Measurements from ENCODE around the gene CCDC88B. TPM values are rescaled to one million over a fixed set of nuclear protein-coding genes. Genes with fewer than 3 reads are reported as not detected.

The CCDC88B gene
- total RNA-seq, 2 experiments from 2014 or later: 103 to 127 TPM

DNA sequence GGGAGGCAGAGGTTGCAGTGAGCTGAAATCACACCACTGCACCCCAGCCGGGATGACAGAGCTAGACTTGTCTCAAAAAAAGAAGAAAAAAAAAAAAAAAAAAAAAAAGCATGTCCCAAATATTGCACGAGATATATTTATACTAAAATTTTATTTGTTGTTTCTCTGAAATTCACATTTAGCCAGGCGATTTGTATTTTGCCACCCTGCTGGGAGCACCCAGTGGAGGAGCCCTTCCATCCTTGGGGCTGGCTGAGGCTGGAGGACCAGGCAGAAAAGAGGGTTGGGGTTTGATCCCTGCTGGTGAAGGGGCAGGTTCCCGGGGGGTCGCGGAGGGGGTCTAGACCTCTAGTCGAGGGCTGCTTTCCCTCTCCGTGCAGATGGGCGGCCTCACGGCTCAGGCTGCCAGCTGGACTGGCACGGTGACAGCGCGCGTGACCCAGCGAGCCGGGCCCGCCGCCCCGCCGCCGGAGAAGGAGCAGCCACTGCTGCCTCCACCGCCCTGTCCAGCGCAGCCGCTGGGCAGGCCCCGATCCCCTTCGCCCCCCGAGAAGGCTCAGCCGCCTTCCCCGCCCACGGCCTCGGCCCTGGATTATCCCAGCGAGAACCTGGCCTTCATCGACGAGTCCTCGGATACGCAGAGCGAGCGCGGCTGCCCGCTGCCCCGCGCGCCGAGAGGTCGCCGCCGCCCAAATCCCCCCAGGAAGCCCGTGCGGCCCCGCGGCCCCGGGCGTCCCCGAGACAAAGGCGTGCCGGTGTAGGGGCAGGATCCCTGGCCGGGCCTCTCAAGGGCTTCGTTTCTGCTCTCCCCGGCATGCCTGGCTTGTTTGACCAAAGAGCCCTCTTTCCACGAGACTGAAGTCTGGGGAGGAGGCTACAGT is 40.8 kb upstream of the CCDC88B start:
- ChIA-PET CTCF (interaction anchor here (1.0 to 2.0 kb wide), 2 partner anchors 10 to 13 kb away, joined by 3 to 6 read pairs; partner anchors contain the start of gene GPR137), POLR2A (no interaction called here)
- DNase-seq: no peak
- Mint-ChIP-seq H3K9me3 (no peaks in the 10 kb centered on the region), H3K4me1 (peaks cover 33% of the 10 kb centered on the region), H3K27me3 (peaks cover 65% of the 10 kb centered on the region), H3K27ac (peak overlapping the region; percentile 54), H3K4me3 (peak overlapping the region; percentile 25), H3K36me3 (ENCODE audit: low read depth) (no peaks in the 10 kb centered on the region)

DNA sequence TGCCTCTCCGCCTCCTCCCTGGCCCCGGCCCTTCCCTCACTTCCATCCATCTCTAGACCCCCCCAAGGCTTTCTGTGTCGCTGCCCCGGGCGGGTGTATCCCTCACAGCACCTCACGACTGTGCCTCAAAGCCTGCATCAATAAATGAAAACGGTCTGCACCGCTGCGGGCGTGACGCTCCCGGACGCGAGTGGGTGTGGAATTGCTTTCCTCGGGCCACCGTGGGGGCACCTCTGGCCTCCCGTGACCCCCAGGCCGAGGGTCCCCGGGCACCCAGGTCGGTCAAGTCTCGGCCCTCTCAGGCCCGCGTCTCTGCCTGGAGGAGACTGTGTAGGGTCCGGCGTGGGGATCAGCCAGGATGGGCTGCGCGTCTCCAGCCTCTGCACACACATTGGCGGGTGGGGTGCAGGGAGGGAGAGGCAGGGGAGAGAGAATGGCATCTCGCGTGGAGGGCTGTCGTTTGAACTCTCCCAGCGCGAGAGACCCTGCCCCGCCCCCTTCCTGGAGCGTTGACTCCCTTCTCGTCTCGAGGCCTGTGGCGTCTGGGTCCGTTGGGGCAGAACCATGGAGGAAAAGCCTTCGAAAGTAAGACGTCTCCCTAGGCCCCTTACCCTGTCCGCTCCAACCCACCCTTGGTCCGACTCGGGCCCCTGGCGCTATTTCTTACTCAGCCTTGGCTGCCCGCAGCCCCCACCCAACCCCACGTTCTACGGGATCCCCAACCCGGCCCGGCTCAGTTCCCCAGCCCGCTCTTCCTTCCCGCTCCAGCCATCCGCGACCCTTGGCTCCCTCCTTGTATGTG is 40.0 kb upstream of the CCDC88B start, which contains the start of gene CATSPERZ:
Gene CATSPERZ (plus strand): TSS at position 512 of the 802 bp plus-strand sequence. CDS start 53 bp downstream, at position 565.
- Mint-ChIP-seq H3K36me3 (ENCODE audit: low read depth) (no peaks in the 10 kb centered on the region), H3K27me3 (peaks cover 59% of the 10 kb centered on the region), H3K4me1 (peaks cover 36% of the 10 kb centered on the region), H3K4me3 (peak within 1 kb of the TSS; percentile 53), H3K27ac (peak within 1 kb of the TSS; percentile 46), H3K9me3 (no peaks in the 10 kb centered on the region)
- POLR2A ChIA-PET: no interaction called here
- CTCF ChIA-PET: interaction anchor here (0.7 to 5.8 kb wide), 17 partner anchors 9 to 105 kb away, joined by 3 to 92 read pairs (median 5); partner anchors contain the start of genes BAD, DNAJC4, FERMT3 and GPR137
- DNase-seq: peak; percentile 20

DNA sequence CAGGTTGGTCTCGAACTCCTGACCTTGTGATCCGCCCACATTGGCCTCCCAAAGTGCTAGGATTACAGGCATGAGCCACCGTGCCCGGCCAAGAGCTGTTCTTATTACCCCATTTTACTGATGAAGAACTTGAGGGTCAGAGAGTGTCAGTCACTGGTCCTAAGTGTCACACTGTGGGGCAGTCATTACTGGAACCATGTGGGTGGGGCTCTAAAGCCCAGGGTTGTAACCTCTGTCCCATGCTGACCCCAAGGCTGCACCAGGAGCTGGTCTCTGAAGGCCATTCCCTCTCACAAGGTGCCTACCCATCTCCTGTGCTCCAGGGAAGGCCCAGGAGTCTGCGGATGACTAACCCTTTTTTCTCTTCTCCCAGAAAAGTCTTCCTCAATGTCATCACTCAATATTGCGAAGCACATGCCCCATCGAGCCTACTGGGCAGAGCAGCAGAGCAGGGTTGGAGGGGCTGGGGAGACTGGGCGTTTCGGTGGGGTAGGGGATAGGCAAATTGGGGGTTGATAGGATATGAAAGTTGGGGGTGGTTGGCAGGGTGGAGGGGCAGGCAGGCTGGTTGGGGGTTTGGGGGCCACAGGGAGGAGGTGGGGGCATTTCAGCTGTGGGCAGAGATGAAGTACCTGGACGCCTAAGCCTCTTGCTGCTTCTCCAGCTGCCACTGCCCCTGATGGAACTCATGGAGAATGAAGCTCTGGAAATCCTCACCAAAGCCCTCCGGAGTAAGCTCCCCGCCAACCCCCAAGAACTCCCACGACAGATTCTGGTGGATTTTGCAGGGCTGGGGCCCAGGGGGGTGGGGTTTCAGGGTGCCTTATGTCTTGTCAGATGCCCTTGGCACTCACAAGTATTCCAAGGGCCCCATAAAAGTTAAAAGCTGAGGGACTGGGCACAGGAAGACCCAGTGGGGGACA is 36.6 kb upstream of the CCDC88B start:
- H3K36me3 Mint-ChIP-seq (ENCODE audit: low read depth): peaks cover 10% of the 10 kb centered on the region
- peak overlapping the region; percentile 41 for H3K27ac Mint-ChIP-seq
- ChIA-PET CTCF (interaction anchor here (0.7 to 5.8 kb wide), 29 partner anchors 8 to 118 kb away, joined by 3 to 92 read pairs (median 6); partner anchors contain the start of genes BAD, FERMT3, GPR137 and KCNK4), POLR2A (interaction anchor here (0.7 kb wide), 1 partner anchor 32 kb away, joined by 3 read pairs; no protein-coding TSS in a partner anchor)
- peaks cover 42% of the 10 kb centered on the region for H3K4me1 Mint-ChIP-seq
- no peak for DNase-seq
- H3K4me3 Mint-ChIP-seq: no peak overlapping the region
- no peaks in the 10 kb centered on the region for H3K9me3 Mint-ChIP-seq
- H3K27me3 Mint-ChIP-seq: peaks cover 25% of the 10 kb centered on the region

DNA sequence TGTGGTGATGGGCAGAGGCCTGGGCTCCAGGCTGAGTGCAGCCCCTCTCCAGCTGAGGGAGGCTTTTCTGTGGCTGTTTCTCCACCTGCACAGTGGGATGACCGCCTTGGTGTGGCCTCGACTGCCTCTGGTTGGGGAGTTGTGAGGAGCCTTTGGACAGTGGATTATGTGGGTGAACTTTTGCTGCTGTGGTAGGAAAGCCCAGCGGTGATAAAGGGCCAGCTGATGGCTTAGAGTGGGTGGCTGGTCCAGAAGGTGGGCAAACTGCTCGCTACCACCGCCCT is 36.0 kb upstream of the CCDC88B start:
- CTCF ChIA-PET: interaction anchor here (0.7 to 5.8 kb wide), 28 partner anchors 8 to 151 kb away, joined by 3 to 92 read pairs (median 6); partner anchors contain the start of genes BAD, FERMT3, GPR137 and KCNK4
- Mint-ChIP-seq H3K36me3 (ENCODE audit: low read depth) (peaks cover 10% of the 10 kb centered on the region), H3K4me3 (peak overlapping the region; percentile 82), H3K27ac (peak overlapping the region; percentile 98), H3K27me3 (peaks cover 19% of the 10 kb centered on the region), H3K4me1 (peaks cover 42% of the 10 kb centered on the region), H3K9me3 (no peaks in the 10 kb centered on the region)
- POLR2A ChIA-PET: interaction anchor here (0.7 kb wide), 1 partner anchor 33 kb away, joined by 3 read pairs; no protein-coding TSS in a partner anchor
- no peak for DNase-seq

DNA sequence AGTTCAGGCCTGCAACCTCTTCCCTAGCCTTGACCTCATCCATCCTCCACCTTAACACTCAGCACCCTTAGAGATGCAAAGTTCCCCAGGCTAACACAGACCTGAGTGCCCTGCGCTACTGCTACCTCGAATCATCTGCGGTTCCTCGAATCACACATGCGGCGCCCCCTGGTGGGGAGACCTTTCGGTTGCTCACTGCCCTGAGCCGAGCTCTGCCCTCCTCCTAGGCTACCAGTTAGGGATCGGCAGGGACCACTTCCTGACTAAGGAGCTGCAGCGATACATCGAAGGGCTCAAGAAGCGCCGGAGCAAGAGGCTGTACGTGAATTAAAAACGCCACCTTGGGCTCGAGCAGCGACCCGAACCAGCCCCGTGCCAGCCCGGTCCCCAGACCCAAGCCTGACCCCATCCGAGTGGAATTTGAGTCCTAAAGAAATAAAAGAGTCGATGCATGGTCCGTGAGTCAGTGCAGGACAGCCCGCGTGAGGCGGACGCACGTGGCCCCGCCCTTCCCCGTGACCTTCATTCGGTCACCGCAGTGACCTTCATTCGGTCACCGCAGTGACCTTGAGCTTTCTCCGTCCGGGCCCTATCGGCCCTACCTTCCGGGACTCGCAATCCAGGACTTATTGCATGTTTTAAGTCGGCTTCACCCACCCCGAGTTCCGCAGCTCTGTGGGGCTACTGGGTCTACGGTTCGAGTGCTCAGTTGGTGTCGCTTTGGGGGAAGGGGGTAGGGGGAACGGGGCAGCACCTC is 35.5 kb upstream of the CCDC88B start:
- peak; percentile 95 for DNase-seq
- Mint-ChIP-seq H3K27me3 (peaks cover 18% of the 10 kb centered on the region), H3K4me3 (peak overlapping the region; percentile 82), H3K36me3 (ENCODE audit: low read depth) (peaks cover 11% of the 10 kb centered on the region), H3K4me1 (peaks cover 44% of the 10 kb centered on the region), H3K9me3 (no peaks in the 10 kb centered on the region), H3K27ac (peak overlapping the region; percentile 98)
- CTCF ChIA-PET: interaction anchor here (0.7 to 5.8 kb wide), 38 partner anchors 9 to 360 kb away, joined by 3 to 92 read pairs (median 4); partner anchors contain the start of genes BAD, FERMT3, GPR137 and KCNK4
- POLR2A ChIA-PET: interaction anchor here (0.5 to 0.9 kb wide), 5 partner anchors 12 to 87 kb away, joined by 3 read pairs; partner anchors contain the start of gene TRMT112

DNA sequence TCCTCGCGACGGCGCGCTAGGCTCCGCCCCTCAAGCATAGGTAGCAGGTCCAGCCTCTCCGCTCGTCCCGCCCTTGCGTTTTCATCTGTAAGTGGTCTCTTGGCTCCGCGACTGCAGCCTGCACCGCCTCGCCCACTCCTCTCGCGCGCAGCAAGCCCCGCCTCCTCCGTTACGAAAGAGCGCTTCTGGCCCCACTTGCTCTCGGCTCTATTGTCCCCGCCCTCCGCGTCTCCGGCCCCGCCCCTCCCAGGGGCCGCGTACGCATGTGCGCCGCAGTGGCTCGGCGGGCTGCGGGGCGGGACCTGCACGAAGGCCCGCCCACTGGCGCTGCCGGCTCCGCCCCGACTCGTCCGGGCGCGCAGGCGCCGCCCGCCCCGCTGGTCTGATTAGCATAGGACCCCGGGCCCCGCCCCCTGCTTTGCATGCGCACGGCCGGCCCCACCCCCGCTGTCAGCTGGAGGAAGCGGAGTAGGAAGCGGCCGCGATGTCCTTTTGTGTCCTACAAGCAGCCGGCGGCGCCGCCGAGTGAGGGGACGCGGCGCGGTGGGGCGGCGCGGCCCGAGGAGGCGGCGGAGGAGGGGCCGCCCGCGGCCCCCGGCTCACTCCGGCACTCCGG is 34.8 kb upstream of the CCDC88B start, which contains the start of gene ESRRA:
Gene ESRRA (plus strand): TSS at position 450 of the 616 bp plus-strand sequence. CDS start 1,656 bp downstream, outside the sequence.
- ChIA-PET POLR2A (interaction anchor here (0.8 to 0.9 kb wide), 3 partner anchors 12 to 88 kb away, joined by 3 read pairs; partner anchors contain the start of gene TRMT112), CTCF (interaction anchor here (0.7 to 5.8 kb wide), 26 partner anchors 9 to 360 kb away, joined by 3 to 92 read pairs (median 4); partner anchors contain the start of genes BAD, FERMT3, GPR137 and KCNK4)
- Mint-ChIP-seq H3K4me3 (peak within 1 kb of the TSS; percentile 87), H3K9me3 (no peaks in the 10 kb centered on the region), H3K27me3 (peaks cover 12% of the 10 kb centered on the region), H3K36me3 (ENCODE audit: low read depth) (peaks cover 11% of the 10 kb centered on the region), H3K4me1 (peaks cover 44% of the 10 kb centered on the region), H3K27ac (peak within 1 kb of the TSS; percentile 98)
- DNase-seq: peak; percentile 100

DNA sequence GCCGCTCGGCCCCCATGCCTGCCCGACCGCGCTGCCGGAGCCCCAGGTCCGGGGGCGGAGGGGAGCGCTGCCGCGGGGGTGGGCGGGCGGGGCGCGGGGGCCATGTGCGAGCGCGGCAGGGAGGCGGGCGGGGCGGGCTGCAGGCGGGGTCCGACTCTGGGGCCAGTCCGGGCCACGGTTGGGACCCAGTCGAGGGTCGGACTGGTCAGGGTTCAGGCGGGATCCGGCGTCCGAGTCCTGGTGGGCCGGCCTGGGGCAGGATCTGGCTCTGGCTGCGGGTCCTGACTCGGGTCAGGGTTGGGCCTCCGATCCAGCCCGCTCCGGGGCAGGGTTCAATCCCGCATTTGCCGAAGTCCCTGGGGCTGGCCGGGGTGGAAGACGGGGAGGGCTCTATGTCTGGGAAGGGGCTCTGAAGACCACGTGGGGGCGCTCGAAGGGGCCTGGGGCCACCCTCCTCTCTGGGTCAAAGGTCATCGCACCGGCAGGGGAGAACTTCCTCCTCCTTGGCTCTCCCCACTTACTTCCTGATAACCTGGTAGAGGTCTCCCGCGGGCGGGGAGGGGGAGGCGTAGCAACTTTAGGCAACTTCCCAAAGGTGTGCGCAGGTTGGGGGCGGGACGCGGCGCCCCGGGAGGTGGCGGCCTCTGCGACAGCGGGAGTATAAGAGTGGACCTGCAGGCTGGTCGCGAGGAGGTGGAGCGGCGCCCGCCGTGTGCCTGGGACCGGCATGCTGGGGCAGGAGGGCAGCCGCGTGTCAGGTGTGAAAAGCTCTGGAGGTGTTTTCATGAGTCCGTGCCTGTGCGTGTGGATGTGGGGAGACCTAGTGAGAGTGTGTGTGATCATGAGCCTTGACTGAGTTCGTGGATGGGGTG is 34.1 kb upstream of the CCDC88B start:
- peaks cover 5% of the 10 kb centered on the region for H3K27me3 Mint-ChIP-seq
- peak overlapping the region; percentile 87 for H3K4me3 Mint-ChIP-seq
- CTCF ChIA-PET: interaction anchor here (0.5 to 5.8 kb wide), 11 partner anchors 11 to 361 kb away, joined by 3 to 92 read pairs (median 14); partner anchors contain the start of genes BAD, FERMT3, GPR137 and KCNK4
- peak; percentile 80 for DNase-seq
- H3K27ac Mint-ChIP-seq: peak overlapping the region; percentile 92
- POLR2A ChIA-PET: no interaction called here
- H3K9me3 Mint-ChIP-seq: no peaks in the 10 kb centered on the region
- H3K4me1 Mint-ChIP-seq: peaks cover 39% of the 10 kb centered on the region
- peaks cover 11% of the 10 kb centered on the region for H3K36me3 Mint-ChIP-seq (ENCODE audit: low read depth)

DNA sequence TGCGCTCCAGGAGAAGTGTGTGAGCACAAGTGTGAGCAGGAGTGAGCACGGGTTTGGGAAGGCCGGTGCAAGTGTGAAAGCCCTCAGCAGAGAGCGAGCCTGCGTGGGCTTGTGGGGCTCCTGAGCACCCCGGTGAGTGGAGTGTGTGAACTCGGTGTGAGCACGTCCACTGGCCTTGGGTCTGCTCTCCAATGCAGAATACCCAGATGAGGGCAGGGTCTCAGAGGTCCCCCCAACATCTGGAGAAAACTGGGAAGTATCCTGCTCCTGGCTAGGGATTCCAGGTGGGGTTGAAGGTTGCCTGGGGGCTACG is 33.5 kb upstream of the CCDC88B start:
- DNase-seq: no peak
- H3K27me3 Mint-ChIP-seq: peaks cover 4% of the 10 kb centered on the region
- CTCF ChIA-PET: interaction anchor here (0.5 to 5.3 kb wide), 2 partner anchors 11 to 27 kb away, joined by 3 to 35 read pairs; partner anchors contain the start of genes PRDX5 and TRMT112
- H3K4me1 Mint-ChIP-seq: peaks cover 40% of the 10 kb centered on the region
- H3K27ac Mint-ChIP-seq: peak overlapping the region; percentile 92
- peaks cover 11% of the 10 kb centered on the region for H3K36me3 Mint-ChIP-seq (ENCODE audit: low read depth)
- peak overlapping the region; percentile 87 for H3K4me3 Mint-ChIP-seq
- no peaks in the 10 kb centered on the region for H3K9me3 Mint-ChIP-seq
- POLR2A ChIA-PET: no interaction called here

DNA sequence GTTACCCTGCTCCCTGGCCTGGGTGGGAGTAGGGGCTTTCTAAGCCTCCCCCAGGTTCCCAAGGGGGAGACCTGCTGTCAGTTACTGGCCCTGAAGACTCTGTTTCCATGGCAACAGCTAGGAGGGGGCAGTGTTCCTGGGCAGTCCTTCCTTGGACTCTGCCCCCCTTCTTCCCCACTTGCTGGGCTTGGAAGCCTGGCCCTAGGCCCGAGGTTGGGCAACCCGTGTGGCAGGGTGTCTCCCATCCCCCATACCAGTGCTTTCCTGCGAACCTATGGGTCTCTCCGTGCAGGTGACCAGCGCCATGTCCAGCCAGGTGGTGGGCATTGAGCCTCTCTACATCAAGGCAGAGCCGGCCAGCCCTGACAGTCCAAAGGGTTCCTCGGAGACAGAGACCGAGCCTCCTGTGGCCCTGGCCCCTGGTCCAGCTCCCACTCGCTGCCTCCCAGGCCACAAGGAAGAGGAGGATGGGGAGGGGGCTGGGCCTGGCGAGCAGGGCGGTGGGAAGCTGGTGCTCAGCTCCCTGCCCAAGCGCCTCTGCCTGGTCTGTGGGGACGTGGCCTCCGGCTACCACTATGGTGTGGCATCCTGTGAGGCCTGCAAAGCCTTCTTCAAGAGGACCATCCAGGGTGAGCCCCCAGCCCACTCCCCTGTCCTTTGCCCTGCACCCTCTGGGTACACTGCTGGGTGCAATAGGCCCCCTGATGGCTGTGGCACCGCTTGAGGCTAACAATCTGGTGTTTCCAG is 33.0 kb upstream of the CCDC88B start:
- H3K27me3 Mint-ChIP-seq: no peaks in the 10 kb centered on the region

More for the DNA sequence above, 33.0 kb upstream of the CCDC88B start:
- Mint-ChIP-seq H3K4me3 (peak overlapping the region; percentile 87), H3K4me1 (peaks cover 40% of the 10 kb centered on the region), H3K9me3 (no peaks in the 10 kb centered on the region), H3K36me3 (ENCODE audit: low read depth) (peaks cover 11% of the 10 kb centered on the region), H3K27ac (peak overlapping the region; percentile 92)
- ChIA-PET POLR2A (interaction anchor here (0.6 kb wide), 1 partner anchor 11 kb away, joined by 4 read pairs; the partner anchor contains the start of gene PRDX5), CTCF (interaction anchor here (0.5 to 5.3 kb wide), 2 partner anchors 10 to 28 kb away, joined by 3 to 35 read pairs; partner anchors contain the start of genes PRDX5 and TRMT112)
- no peak for DNase-seq

Data from activated CD4-positive, alpha-beta T cell treated with anti-CD3 and anti-CD28 coated beads, Interleukin-2, amount 10 ng/mL, durations not matched to agents 7 days and 5 days (primary cell).